T47D (cell line): ENCODE measurements around the gene SNX24.

Source experiments
- DNase-seq, 2 experiments: peaks; one replicate each; pipeline versions ENCODE4 v3.0.0 to v3.0.0-alpha.2; 2011 to 2012; ENCODE audit warnings: low read depth in 1 of 2, low spot score in 1 of 2
- JUND ChIP-seq: IDR thresholded peaks from 2 replicates; pipeline ENCODE4 v1.6.1; 2012; ENCODE audit warnings: low read depth
- in situ Hi-C: cut with HindIII; loops from 2 replicates; pipeline ENCODE4 v1.10.0; 2016; ENCODE audit warnings: low sequenced_read_pairs, low pct_unique_long_range_greater_than_20kb

SNX24 gene

DNA sequence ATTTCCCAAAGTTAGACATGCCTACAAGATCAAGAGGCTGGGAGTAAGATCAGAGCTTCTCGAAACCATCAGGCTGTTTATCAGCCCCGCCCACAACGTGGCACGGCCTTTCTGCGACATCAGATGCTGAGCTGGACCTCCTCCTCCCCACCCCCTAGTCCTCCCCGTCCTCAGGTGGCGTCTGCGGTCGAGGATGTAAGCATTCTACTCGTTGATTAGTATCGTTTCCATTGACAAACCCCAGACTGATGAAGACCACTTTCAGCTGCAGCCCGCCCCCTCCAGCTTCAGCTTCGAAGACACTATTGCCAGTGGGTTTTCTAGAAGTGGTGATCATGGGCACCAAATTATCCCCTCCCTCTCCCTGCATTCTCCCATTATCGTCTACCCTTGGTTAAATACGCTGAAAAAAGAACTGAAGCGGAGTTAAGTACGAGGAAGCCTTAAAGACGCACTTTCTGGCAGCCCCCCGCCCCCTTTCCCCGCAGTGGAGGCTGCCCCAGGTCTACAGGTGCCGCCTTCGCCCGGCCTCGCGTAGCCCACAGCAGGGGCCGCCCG is 190.0 kb downstream of the SNX24 start:
- no peak for TF ChIP-seq JUND
- peak; percentile 27 to 48 for DNase-seq
- in situ Hi-C loops: no loop called here

DNA sequence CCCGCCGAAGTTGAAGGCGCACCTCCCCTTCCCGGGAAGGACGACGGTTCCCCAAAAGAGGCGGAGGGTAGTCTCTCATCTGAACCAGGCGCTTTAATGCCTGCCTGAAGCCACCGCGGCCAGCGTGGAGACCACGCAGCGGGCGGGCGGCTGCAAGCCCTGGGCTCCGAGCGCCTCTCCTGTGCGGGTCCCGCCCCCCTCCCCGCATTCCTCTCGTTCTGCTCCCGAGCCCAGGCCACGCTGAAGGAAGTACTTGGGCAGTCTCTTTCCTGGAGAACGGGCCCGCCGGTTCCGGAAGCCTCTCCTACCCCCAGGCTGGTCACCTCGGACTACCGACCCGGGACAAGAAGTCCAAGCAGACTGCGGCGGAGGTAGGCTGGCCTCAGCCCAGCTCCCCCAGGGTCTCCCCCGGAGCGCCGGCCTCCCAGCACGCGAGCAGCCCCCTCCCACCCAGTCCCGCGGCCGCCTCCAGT is 190.5 kb downstream of the SNX24 start:
- DNase-seq: peak; percentile 54 to 68
- no peak for TF ChIP-seq JUND
- in situ Hi-C loops: no loop called here

GRCh38 chr5:123036391-123037103 is 191.1 kb downstream of the SNX24 start, which contains the start of gene PPIC:
Gene PPIC (minus strand): TSS chr5:123036725. CDS start chr5:123036625, 100 bp downstream.
- in situ Hi-C loops: no loop called here
- DNase-seq: peak; percentile 90 to 94
- no peak for TF ChIP-seq JUND

GRCh38 chr5:123037104-123037418 is 191.6 kb downstream of the SNX24 start:
- no peak for TF ChIP-seq JUND
- in situ Hi-C loops: no loop called here
- DNase-seq: no peak

GRCh38 chr5:123039673-123040072 is 194.3 kb downstream of the SNX24 start:
- in situ Hi-C loops: no loop called here
- no peak for TF ChIP-seq JUND
- DNase-seq: no peak

- TF ChIP-seq JUND: no peak
- DNase-seq: no peak
- in situ Hi-C loops: no loop called here
Observed at GRCh38 chr5:123044926-123045617, 199.7 kb downstream of the SNX24 start.

GRCh38 chr5:123046222-123046621 is 200.8 kb downstream of the SNX24 start:
- in situ Hi-C loops: no loop called here
- no peak for DNase-seq
- TF ChIP-seq JUND: no peak

DNA sequence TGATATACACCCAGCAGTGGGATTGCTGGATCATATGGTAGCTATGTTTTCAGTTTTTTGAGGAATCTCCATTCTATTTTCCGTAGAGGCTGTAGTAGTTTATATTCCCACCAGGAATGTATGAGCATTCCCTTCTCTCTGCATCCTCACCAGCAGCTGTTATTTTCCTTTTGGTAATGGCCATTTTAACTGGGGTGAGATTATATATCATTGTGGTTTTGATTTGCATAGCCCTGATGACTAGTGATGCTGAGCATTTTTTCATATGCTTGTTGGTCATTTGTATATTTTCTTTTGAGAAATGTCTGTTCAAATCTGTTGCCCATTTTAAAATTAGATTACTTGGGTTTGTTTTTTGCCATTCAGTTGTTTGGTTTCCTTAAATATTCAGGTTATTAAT is 202.3 kb downstream of the SNX24 start:
- no peak for TF ChIP-seq JUND
- in situ Hi-C loops: no loop called here
- DNase-seq: no peak

- DNase-seq: no peak
- no peak for TF ChIP-seq JUND
- in situ Hi-C loops: no loop called here
Observed at GRCh38 chr5:123051206-123051605, 205.8 kb downstream of the SNX24 start.
